Measurements from ENCODE around the gene LRRC9.
A peak's percentile ranks its signal among the peaks of the same experiment; 100 is the strongest.
"Not testable (repeated sequence)": the region's sequence is repeated elsewhere in the genome, so short reads cannot be mapped to it uniquely, and the experiment has no call there.

The LRRC9 gene

GRCh38 chr14:60079723-60080122 lies 159.8 kb downstream of the LRRC9 start:
- DNase-seq = no peak

GRCh38 chr14:60085085-60085484 lies 165.1 kb downstream of the LRRC9 start:
- no peak for DNase-seq

- DNase-seq = no peak
These were observed 165.7 kb downstream of the LRRC9 start for GRCh38 chr14:60085693-60086092.

GRCh38 chr14:60087668-60088067 lies 167.7 kb downstream of the LRRC9 start:
- no peak for DNase-seq

- no peak for DNase-seq
These were observed 169.3 kb downstream of the LRRC9 start for GRCh38 chr14:60089221-60089620.

GRCh38 chr14:60090864-60091519 lies 171.0 kb downstream of the LRRC9 start:
- DNase-seq = peak; percentile 28

- DNase-seq = peak; percentile 94
These were observed 171.9 kb downstream of the LRRC9 start, which contains the start of gene PCNX4 for GRCh38 chr14:60091550-60092525. TSS of gene PCNX4 (plus strand) at chr14:60091923. CDS start at chr14:60107639, 15,716 bp downstream.

- peak; percentile 20 for DNase-seq
These were observed 172.6 kb downstream of the LRRC9 start for GRCh38 chr14:60092526-60092920.

GRCh38 chr14:60093080-60093479 lies 173.1 kb downstream of the LRRC9 start:
- DNase-seq = no peak

GRCh38 chr14:60093606-60094005 lies 173.7 kb downstream of the LRRC9 start:
- no peak for DNase-seq

GRCh38 chr14:60094306-60094897 lies 174.5 kb downstream of the LRRC9 start:
- DNase-seq = peak; percentile 20

GRCh38 chr14:60095231-60095630 lies 175.3 kb downstream of the LRRC9 start:
- DNase-seq = no peak

GRCh38 chr14:60095781-60096450 lies 176.0 kb downstream of the LRRC9 start:
- DNase-seq = no peak

GRCh38 chr14:60097974-60098373 lies 178.0 kb downstream of the LRRC9 start:
- no peak for DNase-seq

GRCh38 chr14:60099855-60100254 lies 179.9 kb downstream of the LRRC9 start:
- not testable (repeated sequence) for DNase-seq

- no peak for DNase-seq
These were observed 181.8 kb downstream of the LRRC9 start for GRCh38 chr14:60101786-60102185.

GRCh38 chr14:60102389-60102788 lies 182.4 kb downstream of the LRRC9 start:
- DNase-seq = no peak

GRCh38 chr14:60106339-60106738 lies 186.4 kb downstream of the LRRC9 start:
- no peak for DNase-seq

- no peak for DNase-seq
These were observed 187.5 kb downstream of the LRRC9 start for GRCh38 chr14:60107477-60107876.

- no peak for DNase-seq
These were observed 191.8 kb downstream of the LRRC9 start for GRCh38 chr14:60111732-60112131.

Data from CD4-positive, alpha-beta T cell treated with Interleukin-12 subunit alpha and Interleukin-12 subunit beta, for 1 hour (primary cell).